Vagina (tissue), 2 donors: Measurements from ENCODE around the gene FAM110C.

ENCODE experiments used
- CTCF ChIP-seq, 3 experiments: fragments of 450-650 bp in 2 of 3; fragments of 200-600 bp in 1 of 3; sonication (generic) in 1 of 3; IDR thresholded peaks; one replicate each; pipeline ENCODE4 v1.5.1; 2017 to 2019; ENCODE audit warnings: antibody characterized with exemption in 3 of 3, mild to moderate bottlenecking in 2 of 3, moderate library complexity in 2 of 3
- POLR2A ChIP-seq, 2 donors: fragments of 450-650 bp; IDR thresholded peaks; one replicate each; pipeline ENCODE4 v1.6.1; 2017; ENCODE audit warnings: antibody characterized with exemption in 2 of 2, mild to moderate bottlenecking in 2 of 2, moderate library complexity in 2 of 2
- POLR2AphosphoS5 ChIP-seq, 2 donors: sonication (generic); formaldehyde crosslinking; IDR thresholded peaks; one replicate each; pipeline ENCODE4 v1.9.0; 2017; ENCODE audit warnings: antibody characterized with exemption in 2 of 2, mild to moderate bottlenecking in 2 of 2, low read depth in 1 of 2; ENCODE audit not compliant: insufficient read depth in 1 of 2

DNA sequence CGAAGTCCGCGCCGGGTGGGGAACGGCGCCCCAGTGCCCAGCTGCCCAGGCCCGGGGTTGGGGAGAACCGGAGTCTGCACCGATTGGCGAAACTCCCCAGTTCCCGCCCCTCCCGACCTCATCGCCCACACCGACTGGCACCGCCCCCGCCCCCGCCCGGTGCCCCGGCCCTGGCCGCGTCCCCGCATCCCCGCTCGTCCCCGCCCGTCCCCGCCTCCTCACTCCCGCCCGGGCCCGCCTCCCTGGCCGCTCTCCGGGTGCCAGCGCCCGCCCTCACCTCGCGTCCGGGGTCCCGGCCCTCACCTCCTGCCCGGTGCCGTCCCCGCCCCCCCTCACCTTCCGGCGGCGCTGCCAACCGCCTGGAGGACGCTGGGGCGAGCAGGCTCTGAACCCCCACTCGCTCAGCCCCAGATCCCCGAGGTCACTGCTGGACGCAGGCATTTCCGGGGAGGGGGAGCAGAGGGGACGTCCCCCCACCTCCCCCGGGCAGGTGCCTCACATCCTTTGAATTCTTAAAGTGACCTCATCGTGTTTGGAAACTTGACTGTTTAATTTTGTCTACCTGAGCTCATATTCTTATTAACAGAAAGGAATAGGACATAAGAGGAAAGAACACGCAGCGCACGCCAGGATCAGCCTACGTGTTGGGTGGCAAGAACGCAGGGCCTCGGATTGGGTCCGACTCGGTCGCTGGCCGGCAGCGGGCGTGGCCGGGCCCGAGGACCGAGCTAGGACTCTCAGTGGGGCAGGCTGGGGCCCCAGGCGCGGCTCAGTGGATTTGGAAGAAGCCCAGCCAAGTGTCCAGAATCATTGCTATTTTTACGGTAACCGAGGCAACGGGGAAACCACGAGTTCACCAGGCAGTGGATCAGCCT, at the start of gene FAM110C:
- no peak for TF ChIP-seq CTCF (IDR thresholded peaks at IDR 0.05)
- peak in 1 of 2 donors; percentile 49 for TF ChIP-seq POLR2AphosphoS5 (IDR thresholded peaks at IDR 0.05; ENCODE audit: insufficient read depth in 1 of 2, low read depth in 1 of 2)
- TF ChIP-seq POLR2A (IDR thresholded peaks at IDR 0.05) = no peak
